ENCODE results near the gene XRCC5. TPM values are rescaled to one million over a fixed set of nuclear protein-coding genes. Genes with fewer than 3 reads are reported as not detected.

The XRCC5 gene
- total RNA-seq, 1 experiment from 2014 or later: 424 TPM

GRCh38 chr2:216195565-216196029, 86.4 kb downstream of the XRCC5 start:
- BruUV-seq (replicated peaks): no TSS peak
- H3K4me2 ChIP-seq (ENCODE audit: low read length): no peak overlapping the region
- H3K4me3 ChIP-seq (replicated peaks in 1 of 2; ENCODE audit: low read depth in 1 of 2, low read length in 2 of 2): no peak overlapping the region
- RAD21 ChIA-PET (ENCODE audit: low non-redundant PET in 1 of 2, low total read pairs in 2 of 2, uncharacterized antibody in 2 of 2, unreplicated experiment in 2 of 2): no interaction called here
- no peak overlapping the region for H2AFZ ChIP-seq (ENCODE audit: low read depth, low read length, poor library complexity, severe bottlenecking)
- no peak overlapping the region for H3K27ac ChIP-seq (ENCODE audit: low read depth, low read length)
- ATAC-seq (no peak), DNase-seq (ENCODE audit: low read depth, low spot score) (no peak)
- no peak overlapping the region for H3K9ac ChIP-seq (ENCODE audit: low read length)
- H3K79me2 ChIP-seq (ENCODE audit: insufficient read depth, low read length): peaks cover 74% of the 10 kb centered on the region
- TF ChIP-seq YY1 (IDR thresholded peaks at IDR 0.05; ENCODE audit: extremely low read depth, insufficient replicate concordance, low read depth, low read length) (no peak), POLR2A (IDR thresholded peaks at IDR 0.05; ENCODE audit: borderline replicate concordance, extremely low read depth, insufficient read depth, insufficient read length) (no peak), ZFX (IDR thresholded peaks at IDR 0.05) (no peak), SP1 (IDR thresholded peaks at IDR 0.05; ENCODE audit: low read depth) (no peak)
- intact Hi-C loops (cut with micrococcal nuclease): no loop called here
- peaks cover 56 to 60% of the 10 kb centered on the region in 2 experiments for H3K36me3 ChIP-seq (ENCODE audit: control insufficient read depth in 1 of 2, insufficient read depth in 2 of 2, low read length in 2 of 2)
- H4K20me1 ChIP-seq (ENCODE audit: insufficient read depth): peaks cover 6% of the 10 kb centered on the region; the same call in 1 of the 2 replicates
- POLR2A ChIA-PET: no interaction called here
- CTCF ChIA-PET: no interaction called here
- H3K4me1 ChIP-seq (ENCODE audit: control insufficient read depth in 1 of 2, insufficient read depth in 2 of 2, low read length in 2 of 2): no peaks in the 10 kb centered on the region
- no peaks in the 10 kb centered on the region for H3K27me3 ChIP-seq (ENCODE audit: insufficient read depth, low read length)
- H3K9me3 ChIP-seq (ENCODE audit: control insufficient read depth in 1 of 2, insufficient read depth in 1 of 2, low read depth in 1 of 2, low read length in 2 of 2): no peaks in the 10 kb centered on the region
- no peaks in the 10 kb centered on the region for H3K9me2 ChIP-seq (ENCODE audit: insufficient read depth)

DNA sequence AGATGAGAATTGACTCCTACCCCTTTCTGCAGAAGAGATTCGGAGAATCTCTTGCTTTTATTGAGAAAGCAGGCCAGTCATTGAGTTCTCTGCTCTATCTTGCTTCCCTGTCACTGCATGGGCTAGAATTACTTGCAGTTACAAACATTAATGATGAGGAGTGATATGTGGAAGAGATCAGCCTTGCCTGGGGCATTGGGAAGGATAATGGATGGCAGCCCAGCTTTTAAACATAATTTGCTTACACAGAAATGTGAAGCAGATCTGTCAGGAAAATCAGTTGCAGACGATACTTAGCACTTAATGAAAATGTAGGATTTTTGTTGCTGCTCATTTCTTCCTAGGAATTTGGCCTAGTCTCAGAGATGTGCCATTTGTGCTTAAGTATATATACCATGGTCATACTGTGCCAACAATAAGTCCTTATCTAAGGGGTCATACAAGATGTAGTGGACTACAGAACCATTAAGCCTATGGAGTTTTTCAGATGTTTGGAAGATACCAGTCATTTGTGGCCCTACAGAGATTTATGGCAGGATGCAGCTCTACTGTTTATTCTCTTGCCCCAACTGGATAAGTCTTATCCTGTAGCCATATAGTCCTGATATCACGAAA, 92.7 kb downstream of the XRCC5 start:
- Histone ChIP-seq H4K20me1 (ENCODE audit: insufficient read depth) (peaks cover 7% of the 10 kb centered on the region; the same call in 1 of the 2 replicates), H3K9me3 (ENCODE audit: control insufficient read depth in 1 of 2, insufficient read depth in 1 of 2, low read depth in 1 of 2, low read length in 2 of 2) (no peaks in the 10 kb centered on the region), H3K27ac (ENCODE audit: low read depth, low read length) (no peak overlapping the region), H3K36me3 (ENCODE audit: control insufficient read depth in 1 of 2, insufficient read depth in 2 of 2, low read length in 2 of 2) (peaks cover 68 to 91% of the 10 kb centered on the region in 2 experiments), H3K4me2 (ENCODE audit: low read length) (no peak overlapping the region), H3K4me1 (ENCODE audit: control insufficient read depth in 1 of 2, insufficient read depth in 2 of 2, low read length in 2 of 2) (no peaks in the 10 kb centered on the region), H3K9me2 (ENCODE audit: insufficient read depth) (no peaks in the 10 kb centered on the region), H3K4me3 (replicated peaks in 1 of 2; ENCODE audit: low read depth in 1 of 2, low read length in 2 of 2) (no peak overlapping the region), H3K79me2 (ENCODE audit: insufficient read depth, low read length) (peaks cover 51% of the 10 kb centered on the region), H2AFZ (ENCODE audit: low read depth, low read length, poor library complexity, severe bottlenecking) (no peak overlapping the region), H3K9ac (ENCODE audit: low read length) (no peak overlapping the region), H3K27me3 (ENCODE audit: insufficient read depth, low read length) (no peaks in the 10 kb centered on the region)
- BruUV-seq (replicated peaks): no TSS peak
- ChIA-PET CTCF (no interaction called here), POLR2A (no interaction called here), RAD21 (ENCODE audit: low non-redundant PET in 1 of 2, low total read pairs in 2 of 2, uncharacterized antibody in 2 of 2, unreplicated experiment in 2 of 2) (no interaction called here)
- intact Hi-C loops (cut with micrococcal nuclease): no loop called here
- TF ChIP-seq CEBPB (IDR thresholded peaks at IDR 0.05; ENCODE audit: low read depth): no peak
- no peak for TF ChIP-seq CBX3 (IDR thresholded peaks at IDR 0.05; ENCODE audit: low read depth)
- TF ChIP-seq EZH2phosphoT487 (IDR thresholded peaks at IDR 0.05; ENCODE audit: borderline replicate concordance): no peak
- no peak for TF ChIP-seq EGR1 (IDR thresholded peaks at IDR 0.05; ENCODE audit: low read depth)
- no peak for TF ChIP-seq RAD21 (IDR thresholded peaks at IDR 0.05; ENCODE audit: low read depth)
- TF ChIP-seq ATF3 (IDR thresholded peaks at IDR 0.05): no peak
- TF ChIP-seq REST (IDR thresholded peaks at IDR 0.05; ENCODE audit: low read depth): no peak
- TF ChIP-seq POLR2A (IDR thresholded peaks at IDR 0.05; ENCODE audit: borderline replicate concordance, extremely low read depth, insufficient read depth, insufficient read length): no peak
- no peak for TF ChIP-seq ZFX (IDR thresholded peaks at IDR 0.05)
- DNase-seq (ENCODE audit: low read depth, low spot score): no peak
- ATAC-seq: no peak

Measured in HCT116 (cell line).